Adrenal gland (tissue), 12 donors: ENCODE measurements around the gene RIN1. TPM values are rescaled to one million over a fixed set of nuclear protein-coding genes. Genes with fewer than 3 reads are reported as not detected.
A peak's percentile ranks its signal among the peaks of the same experiment; 100 is the strongest.

ENCODE experiments used
- DNase-seq, 7 donors: peaks; one replicate each; pipeline ENCODE4 v3.0.0-alpha.2; 2019 to 2020
- H3K27ac ChIP-seq, 5 donors: fragments of 200-600 bp; sonication (generic) in 4 of 5; 1 replicate in 3 of 5; 2 replicates in 2 of 5; pipeline versions ENCODE4 v1.5.1 to v1.8.0; 2016 to 2020; ENCODE audit warnings: mild to moderate bottlenecking in 1 of 5
- H3K27me3 ChIP-seq: fragments of 200-600 bp; 2 replicates; pipeline ENCODE4 v1.8.0; 2021
- H3K36me3 ChIP-seq, 2 donors: fragments of 200-600 bp; replicated peaks in 1 of 2; 1 replicate in 1 of 2; 2 replicates in 1 of 2; pipeline versions ENCODE4 v1.5.1 to v1.8.0; 2018 to 2022
- H3K4me1 ChIP-seq, 2 donors: fragments of 200-600 bp; replicated peaks in 1 of 2; 1 replicate in 1 of 2; 2 replicates in 1 of 2; pipeline versions ENCODE4 v1.5.1 to v1.8.0; 2018 to 2021
- H3K4me3 ChIP-seq, 4 donors: fragments of 200-600 bp; sonication (generic) in 3 of 4; one replicate each; pipeline ENCODE4 v1.5.1; 2016 to 2018
- H3K9me3 ChIP-seq, 3 donors: fragments of 200-600 bp; sonication (generic) in 1 of 3; replicated peaks in 1 of 3; 1 replicate in 2 of 3; 2 replicates in 1 of 3; pipeline versions ENCODE4 v1.5.1 to v1.8.0; 2016 to 2021
- POLR2A ChIP-seq, 2 donors: fragments of 450-650 bp; IDR thresholded peaks; one replicate each; pipeline ENCODE4 v1.6.1; 2017; ENCODE audit warnings: antibody characterized with exemption in 2 of 2, mild to moderate bottlenecking in 2 of 2, moderate library complexity in 1 of 2
- WGBS, 4 donors: extraction: QIAGEN DNeasy Blood & Tissue Kit in 2 of 4; methylation state at CpG; one replicate each; pipeline versions ENCODE4 v1.1.5 to v1.1.7; 2013 to 2017; 5-methylcytosine and 5-hydroxymethylcytosine counted together
- intact Hi-C, 2 donors: fragments of 100-400 bp; cut with DNase I; formaldehyde crosslinking; loops; one replicate each; pipeline versions ENCODE4 v1.14.1 to v1.15.0; 2022 to 2023
- polyA plus RNA-seq, 3 donors: library from polyadenylated mRNA; stranded (reverse); fragments of 200-250 nt in 2 of 3; fragments of 350-450 nt in 1 of 3; fragmentation: Illumina TruSeq in 1 of 3; extraction: RNeasy Lipid Tissue Mini Kit (QIAGEN cat#74804) in 1 of 3; gene quantifications; one replicate each; pipeline ENCODE4 v1.2.3, GENCODE V29; 2013 to 2014
- total RNA-seq, 9 donors: library from RNA; depleted of rRNA in 4 of 9; stranded (reverse); fragments of >200 nt in 4 of 9; fragments of 120-200 nt in 1 of 9; fragmentation: NEBNext Ultra II Directional in 1 of 9; extraction: Animal tissue kit (Norgen Biotek cat#: 25700) in 1 of 9; gene quantifications; one replicate each; pipeline versions ENCODE4 v1.1.0 to v1.2.4, GENCODE V29; 2013 to 2023
- TF ChIP-seq, protein P1 (sequence below), 6 experiments: fragments of 450-650 bp in 4 of 6; fragments of 200-600 bp in 2 of 6; sonication (generic) in 1 of 6; IDR thresholded peaks; 1 replicate in 5 of 6; 2 replicates in 1 of 6; pipeline versions ENCODE4 v1.5.1 to v1.8.0; 2016 to 2021; ENCODE audit warnings: antibody characterized with exemption in 6 of 6, mild to moderate bottlenecking in 2 of 6, moderate library complexity in 1 of 6
- donor health status: healthy with polysubstance abuse.
- donor health status: Bipolar disorder and iron deficiency.
- donor health status: DM: yes; HTN: yes; CAD: no.
- donor health status: DM: no; HTN: no; CAD: no.
- donor health status: DM: no; HTN: no; CAD: no.
- donor health status: DM: yes; HTN: yes; CAD: no.

RIN1 gene
- total and polyA plus RNA-seq, 12 donors, result 1.6 to 15.2 (median 7.1) TPM

DNA sequence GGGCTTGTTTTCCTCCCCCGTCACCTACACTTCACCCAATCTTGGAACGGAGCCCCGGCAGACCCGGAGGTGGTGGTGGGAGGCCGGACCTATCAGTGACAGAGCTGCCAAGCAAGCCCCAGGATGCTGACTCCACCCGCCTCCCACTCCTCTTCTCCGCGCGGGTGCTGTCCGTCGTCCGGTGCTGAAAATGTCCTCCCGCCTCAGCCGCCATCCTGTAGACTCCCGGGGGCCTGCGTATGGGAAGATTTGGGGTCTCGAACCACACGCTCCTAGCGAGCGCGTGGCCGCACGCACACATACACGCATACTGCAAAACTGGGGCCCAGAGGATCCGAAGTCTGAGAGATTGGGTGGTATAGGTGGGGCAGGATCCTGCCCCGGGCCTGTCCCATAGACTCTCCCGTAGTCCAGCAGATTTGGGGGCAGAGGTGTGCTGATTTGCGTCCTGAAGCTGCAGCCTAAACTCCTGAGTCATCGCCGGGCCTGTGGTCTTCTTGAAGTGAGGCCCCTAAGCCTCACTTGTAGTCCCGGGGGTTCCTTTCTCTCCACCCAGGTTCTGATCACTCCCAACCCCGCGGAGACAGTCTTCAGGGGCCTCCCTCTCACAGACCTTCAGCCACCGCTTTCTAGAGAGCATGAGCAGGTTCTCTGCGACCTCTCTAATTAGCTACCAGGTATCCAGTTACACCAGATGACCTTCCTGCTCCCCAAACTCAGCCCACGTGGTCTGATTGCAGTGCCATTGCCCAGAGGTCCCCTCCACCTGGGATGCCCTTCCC is 46.5 kb downstream of the RIN1 start:
- Histone ChIP-seq H3K36me3 (no peaks in the 10 kb centered on the region), H3K27ac (peak overlapping the region; percentile 44 to 93 (median 78)), H3K4me1 (peaks cover 12 to 40% of the 10 kb centered on the region in 2 donors), H3K27me3 (peaks cover 8% of the 10 kb centered on the region), H3K9me3 (no peaks in the 10 kb centered on the region), H3K4me3 (peak overlapping the region in 3 of 4 donors; percentile 25 to 73 (median 60))
- TF ChIP-seq, protein P1, sequence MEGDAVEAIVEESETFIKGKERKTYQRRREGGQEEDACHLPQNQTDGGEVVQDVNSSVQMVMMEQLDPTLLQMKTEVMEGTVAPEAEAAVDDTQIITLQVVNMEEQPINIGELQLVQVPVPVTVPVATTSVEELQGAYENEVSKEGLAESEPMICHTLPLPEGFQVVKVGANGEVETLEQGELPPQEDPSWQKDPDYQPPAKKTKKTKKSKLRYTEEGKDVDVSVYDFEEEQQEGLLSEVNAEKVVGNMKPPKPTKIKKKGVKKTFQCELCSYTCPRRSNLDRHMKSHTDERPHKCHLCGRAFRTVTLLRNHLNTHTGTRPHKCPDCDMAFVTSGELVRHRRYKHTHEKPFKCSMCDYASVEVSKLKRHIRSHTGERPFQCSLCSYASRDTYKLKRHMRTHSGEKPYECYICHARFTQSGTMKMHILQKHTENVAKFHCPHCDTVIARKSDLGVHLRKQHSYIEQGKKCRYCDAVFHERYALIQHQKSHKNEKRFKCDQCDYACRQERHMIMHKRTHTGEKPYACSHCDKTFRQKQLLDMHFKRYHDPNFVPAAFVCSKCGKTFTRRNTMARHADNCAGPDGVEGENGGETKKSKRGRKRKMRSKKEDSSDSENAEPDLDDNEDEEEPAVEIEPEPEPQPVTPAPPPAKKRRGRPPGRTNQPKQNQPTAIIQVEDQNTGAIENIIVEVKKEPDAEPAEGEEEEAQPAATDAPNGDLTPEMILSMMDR (IDR thresholded peaks at IDR 0.05), result no peak
- TF ChIP-seq POLR2A (IDR thresholded peaks at IDR 0.05), result peak in 1 of 2 donors; percentile 42
- WGBS, 4 donors, result 9 to 22% (median 12%) methylated on average over 13 to 36 of the region's 36 CpGs
- intact Hi-C loops, result loop anchor here in 1 of 2 donors (10.0 kb wide), 1 partner anchor 65 kb away; no protein-coding TSS in a partner anchor
- peak in 5 of 7 donors; percentile 78 to 83 (median 78) for DNase-seq

DNA sequence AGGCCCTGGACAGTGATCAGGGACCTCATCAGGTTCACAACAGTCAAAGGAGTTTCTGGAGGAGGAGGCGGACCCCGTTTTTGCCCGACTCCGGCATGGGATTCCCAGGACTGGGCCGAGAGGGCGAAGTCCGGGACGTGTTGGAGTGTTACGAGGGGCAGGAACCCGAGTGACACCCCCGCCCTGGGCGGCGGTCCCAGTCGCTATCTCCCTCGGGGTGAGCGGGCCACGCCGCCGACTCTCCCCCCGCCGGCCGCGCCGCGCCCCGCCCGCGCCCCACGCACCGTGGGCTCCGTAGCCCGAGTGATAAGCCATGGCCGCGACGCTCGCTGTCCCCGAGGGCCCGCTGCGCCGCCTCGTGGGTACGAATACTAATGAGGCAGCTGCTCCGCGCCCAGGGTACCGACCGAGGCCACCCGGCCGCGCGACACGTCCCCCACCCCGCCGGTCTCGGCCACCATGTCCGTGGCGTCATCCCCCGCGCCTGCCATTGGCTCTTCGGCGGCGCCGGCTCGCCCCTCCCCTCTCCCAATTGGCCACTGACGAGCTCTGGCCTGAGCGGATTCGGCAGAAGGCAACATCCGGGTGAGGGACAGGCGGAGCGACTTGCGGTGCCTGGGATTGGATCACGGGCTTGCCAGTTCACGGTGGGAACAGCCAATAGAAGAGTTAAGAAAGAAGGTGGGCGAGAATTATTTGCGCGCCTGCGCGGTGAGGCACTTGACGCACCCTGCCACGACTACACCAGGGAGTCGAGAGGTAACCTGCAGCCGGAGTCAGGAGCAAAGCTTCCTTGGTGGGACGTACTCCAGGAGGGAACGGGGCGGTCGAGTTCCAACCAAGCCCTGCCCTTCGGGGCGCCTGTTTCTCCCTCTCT is 47.3 kb downstream of the RIN1 start, which contains the start of gene YIF1A:
Gene YIF1A (minus strand): TSS at position 473 of the 877 bp plus-strand sequence. CDS start 158 bp downstream, at position 315.
- intact Hi-C loops, result loop anchor here in 1 of 2 donors (10.0 kb wide), 1 partner anchor 64 kb away; no protein-coding TSS in a partner anchor
- peaks cover 8% of the 10 kb centered on the region for H3K27me3 ChIP-seq
- H3K4me1 ChIP-seq, result peaks cover 12 to 40% of the 10 kb centered on the region in 2 donors
- H3K27ac ChIP-seq, result peak within 1 kb of the TSS; percentile 78 to 93 (median 90)
- no peaks in the 10 kb centered on the region for H3K9me3 ChIP-seq
- H3K4me3 ChIP-seq, result peak within 1 kb of the TSS; percentile 33 to 74 (median 66)
- H3K36me3 ChIP-seq, result no peaks in the 10 kb centered on the region
- DNase-seq, result peak; percentile 98 to 100 (median 99)
- 0 to 1% (median 0%) methylated on average over 16 to 87 of the region's 87 CpGs for WGBS, 4 donors
- TF ChIP-seq, protein P1 (IDR thresholded peaks at IDR 0.05), result peak in 1 of 6 experiments; percentile 8
- peak; percentile 88 to 91 for TF ChIP-seq POLR2A (IDR thresholded peaks at IDR 0.05)

DNA sequence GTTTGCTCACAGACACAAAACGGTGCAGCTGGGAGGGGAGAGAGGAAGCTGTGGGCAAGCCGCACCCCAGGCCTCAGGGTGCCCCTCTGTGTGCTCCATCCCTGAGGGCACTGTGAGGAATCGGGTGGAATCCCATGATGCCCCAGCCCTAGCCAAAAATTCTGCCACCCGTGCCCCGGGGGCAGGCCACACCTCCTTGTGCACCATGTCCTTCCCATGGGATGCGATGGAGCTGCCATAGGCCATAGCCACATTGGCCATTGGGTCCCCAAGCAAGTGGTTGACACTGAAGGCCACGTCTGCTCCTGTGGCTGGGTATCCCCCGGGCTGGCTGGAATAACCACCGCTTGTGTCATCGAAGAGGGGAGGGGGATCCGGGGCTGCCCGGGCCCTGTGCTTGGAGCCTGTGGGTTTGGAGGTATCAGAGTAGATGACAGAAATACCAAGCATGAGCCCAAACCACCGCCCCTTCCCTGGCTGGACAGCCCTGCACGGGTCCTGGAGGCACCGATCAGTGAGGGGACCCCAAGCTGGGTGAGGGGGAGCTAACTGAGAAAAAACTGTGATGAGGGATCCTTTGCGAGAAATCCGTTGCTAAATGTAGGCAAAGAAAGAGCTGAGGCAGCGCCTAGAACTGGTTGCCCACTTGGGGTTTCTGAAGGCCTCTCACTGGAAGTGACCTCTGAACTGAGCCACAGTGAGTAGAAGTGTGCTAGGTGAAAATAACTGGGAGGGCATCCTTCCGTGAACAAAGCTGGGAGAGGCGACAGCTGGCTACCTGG is 48.2 kb downstream of the RIN1 start:
- DNase-seq, result peak in 2 of 7 donors; percentile 34
- TF ChIP-seq, protein P1 (IDR thresholded peaks at IDR 0.05), result no peak
- no peak for TF ChIP-seq POLR2A (IDR thresholded peaks at IDR 0.05)
- H3K27ac ChIP-seq, result peak overlapping the region; percentile 76 to 93 (median 90)
- peak overlapping the region; percentile 33 to 74 (median 64) for H3K4me3 ChIP-seq
- no peaks in the 10 kb centered on the region for H3K36me3 ChIP-seq
- peaks cover 12 to 40% of the 10 kb centered on the region in 2 donors for H3K4me1 ChIP-seq
- WGBS, 4 donors, result 25 to 47% (median 40%) methylated on average over 6 to 20 of the region's 20 CpGs
- H3K27me3 ChIP-seq, result peaks cover 8% of the 10 kb centered on the region
- intact Hi-C loops, result loop anchor here in 1 of 2 donors (10.0 kb wide), 1 partner anchor 63 kb away; no protein-coding TSS in a partner anchor
- no peaks in the 10 kb centered on the region for H3K9me3 ChIP-seq
